HG03442 (cell line): ENCODE data around the gene FUT8.
A peak's percentile ranks its signal among the peaks of the same experiment; 100 is the strongest.
"Not testable (repeated sequence)": the region's sequence is repeated elsewhere in the genome, so short reads cannot be mapped to it uniquely, and the experiment has no call there.

ENCODE experiments used
- ATAC-seq: cut with Tn5 transposase; IDR thresholded peaks from one replicate; pipeline ENCODE4 v1.9.1; 2021; ENCODE audit warnings: mild to moderate bottlenecking, moderate library complexity; ENCODE audit not compliant: unreplicated experiment

FUT8 gene

GRCh38 chr14:65613131-65613650 lies 200.7 kb downstream of the FUT8 start:
- ATAC-seq: no peak

DNA sequence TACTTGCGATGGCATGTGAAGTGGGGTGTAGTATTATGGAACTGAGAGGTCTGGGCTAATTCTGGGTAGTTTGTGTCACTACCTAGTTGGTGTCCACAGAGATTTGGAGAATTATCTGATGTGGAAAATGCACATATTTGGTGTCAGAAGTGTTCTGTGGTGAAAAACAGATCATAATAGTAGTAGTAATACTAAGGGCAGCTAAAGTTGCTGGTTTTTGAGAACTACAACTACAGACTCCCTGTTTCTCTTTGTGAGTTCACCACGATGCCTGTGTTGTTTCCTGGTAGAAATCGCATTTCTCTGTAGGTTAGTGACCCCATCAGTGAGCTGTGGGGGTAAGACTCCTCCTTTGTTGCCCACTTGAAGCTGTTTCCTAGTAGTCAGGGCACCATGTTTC lies 206.5 kb downstream of the FUT8 start:
- ATAC-seq: no peak

DNA sequence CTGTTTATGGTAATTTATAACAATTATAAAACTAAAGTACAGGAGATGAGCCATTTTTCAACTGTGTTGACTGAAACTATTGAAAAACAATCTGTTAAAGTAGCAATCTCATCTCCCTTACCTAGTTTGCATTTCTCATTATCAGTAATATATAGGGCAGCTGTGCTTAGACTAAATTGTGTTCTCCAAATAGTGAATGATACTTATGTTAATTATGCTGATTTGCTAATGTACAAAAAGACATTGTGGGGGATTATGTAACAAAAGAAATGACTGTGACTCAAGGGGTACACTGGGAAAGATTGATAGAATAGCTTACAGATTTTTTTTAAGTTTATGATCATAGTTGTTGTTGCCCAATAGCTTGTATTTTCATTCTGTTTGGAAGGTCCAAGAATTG lies 207.7 kb downstream of the FUT8 start:
- ATAC-seq: no peak

GRCh38 chr14:65622703-65623102 lies 210.2 kb downstream of the FUT8 start:
- no peak for ATAC-seq

DNA sequence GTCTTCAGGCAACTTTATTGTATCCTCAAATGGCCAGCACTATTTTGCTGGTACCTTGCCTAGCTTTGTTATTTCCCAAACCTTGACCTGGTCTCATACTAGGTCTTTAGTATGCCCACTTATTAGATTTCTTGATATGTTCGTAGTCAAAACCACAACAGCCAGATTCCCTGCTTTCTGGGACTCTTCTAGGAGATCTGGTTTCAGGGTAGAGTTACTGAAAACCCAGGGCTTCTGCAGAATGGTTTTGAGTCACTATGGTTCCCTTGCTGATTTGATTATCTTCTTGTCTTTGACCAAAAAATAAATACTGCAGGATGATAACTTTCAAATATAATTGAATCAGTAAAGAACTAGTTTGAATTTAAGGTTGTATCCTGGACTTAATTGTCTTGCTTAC lies 211.2 kb downstream of the FUT8 start:
- no peak for ATAC-seq

DNA sequence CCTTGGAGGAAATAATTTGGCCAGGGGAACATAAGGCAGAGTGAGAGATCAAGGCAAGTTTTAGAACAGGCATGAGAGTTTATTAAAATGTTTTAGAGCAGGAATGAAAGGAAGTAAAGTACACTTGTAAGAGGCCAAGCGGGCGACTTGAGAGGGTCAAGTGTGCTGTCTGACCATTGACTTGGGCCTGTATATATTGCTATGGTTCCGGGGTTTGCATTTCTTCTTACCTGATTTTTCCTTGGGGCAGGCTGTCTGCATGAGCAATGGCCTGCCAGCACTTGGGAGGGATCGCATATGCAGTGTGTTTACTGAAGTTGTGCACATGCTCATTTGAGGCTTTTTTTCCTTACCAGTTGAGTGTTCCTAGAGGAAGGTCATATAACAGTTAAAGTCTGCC lies 214.8 kb downstream of the FUT8 start:
- ATAC-seq: no peak

- ATAC-seq: no peak
Observed at GRCh38 chr14:65628664-65629063, 216.1 kb downstream of the FUT8 start.

DNA sequence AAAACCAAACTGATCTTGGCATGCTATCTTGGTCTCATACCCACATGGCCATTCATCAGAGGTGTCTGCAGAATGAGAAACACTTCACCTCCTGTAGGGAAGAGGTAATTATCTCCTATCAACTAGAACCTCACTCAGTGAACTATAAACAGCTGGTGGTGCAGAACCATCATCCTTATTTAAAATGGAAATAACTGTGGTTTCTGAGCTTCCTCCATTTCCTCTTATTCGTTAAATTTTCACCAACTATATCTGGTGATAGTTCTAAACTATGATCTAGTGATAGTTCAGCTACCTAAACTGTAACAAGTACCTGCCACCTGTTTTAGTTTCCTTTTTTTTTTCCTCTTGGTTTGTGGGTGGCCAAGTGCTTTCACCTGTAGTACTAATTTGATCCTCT lies 218.5 kb downstream of the FUT8 start:
- ATAC-seq: no peak

GRCh38 chr14:65632487-65632886 lies 220.0 kb downstream of the FUT8 start:
- no peak for ATAC-seq

- not testable (repeated sequence) for ATAC-seq
Observed at GRCh38 chr14:65633666-65634065, 221.1 kb downstream of the FUT8 start.

- peak; percentile 94 for ATAC-seq
Observed at GRCh38 chr14:65637780-65638179, 225.2 kb downstream of the FUT8 start.

- ATAC-seq: no peak
Observed at GRCh38 chr14:65639216-65639615, 226.7 kb downstream of the FUT8 start.

GRCh38 chr14:65650826-65651225 lies 238.3 kb downstream of the FUT8 start:
- ATAC-seq: no peak

DNA sequence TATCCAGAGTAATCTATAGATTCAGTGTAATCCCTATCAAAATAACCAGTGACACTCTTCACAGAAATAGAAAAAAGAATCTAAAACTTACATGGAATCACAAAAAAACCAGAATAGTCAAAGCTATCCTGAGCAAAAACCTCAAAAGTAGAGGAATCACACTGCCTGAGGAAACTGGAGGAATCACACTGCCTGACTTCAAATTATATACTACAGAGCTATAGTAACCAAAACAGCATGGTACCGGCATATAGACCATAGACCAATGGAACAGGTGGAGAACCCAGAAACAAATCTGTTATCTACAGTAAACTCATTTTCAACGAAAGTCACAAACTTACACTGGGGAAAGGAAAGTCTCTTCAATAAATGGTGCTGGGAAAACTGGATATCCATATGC lies 244.0 kb downstream of the FUT8 start:
- ATAC-seq: no peak

DNA sequence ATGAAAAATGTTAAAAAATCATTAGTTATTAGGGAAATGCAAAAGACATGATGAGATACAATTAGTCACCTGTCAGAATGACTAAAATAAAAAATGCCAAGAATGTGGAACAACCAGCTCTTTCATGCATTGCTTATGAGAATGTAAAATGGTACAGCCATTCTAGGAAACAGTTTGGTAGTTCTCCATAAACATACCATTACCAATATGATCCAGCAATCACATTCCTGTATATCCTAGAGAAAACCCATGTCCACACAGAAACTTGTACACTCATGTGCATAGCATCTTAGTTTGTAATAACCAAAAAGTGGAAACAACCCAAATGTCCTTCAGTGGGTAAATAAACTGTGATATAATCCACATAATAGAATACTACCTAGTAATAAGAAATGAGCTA lies 245.7 kb downstream of the FUT8 start:
- ATAC-seq: no peak

GRCh38 chr14:65661865-65662264 lies 249.3 kb downstream of the FUT8 start:
- no peak for ATAC-seq

GRCh38 chr14:65664436-65664835 lies 251.9 kb downstream of the FUT8 start:
- ATAC-seq: no peak

DNA sequence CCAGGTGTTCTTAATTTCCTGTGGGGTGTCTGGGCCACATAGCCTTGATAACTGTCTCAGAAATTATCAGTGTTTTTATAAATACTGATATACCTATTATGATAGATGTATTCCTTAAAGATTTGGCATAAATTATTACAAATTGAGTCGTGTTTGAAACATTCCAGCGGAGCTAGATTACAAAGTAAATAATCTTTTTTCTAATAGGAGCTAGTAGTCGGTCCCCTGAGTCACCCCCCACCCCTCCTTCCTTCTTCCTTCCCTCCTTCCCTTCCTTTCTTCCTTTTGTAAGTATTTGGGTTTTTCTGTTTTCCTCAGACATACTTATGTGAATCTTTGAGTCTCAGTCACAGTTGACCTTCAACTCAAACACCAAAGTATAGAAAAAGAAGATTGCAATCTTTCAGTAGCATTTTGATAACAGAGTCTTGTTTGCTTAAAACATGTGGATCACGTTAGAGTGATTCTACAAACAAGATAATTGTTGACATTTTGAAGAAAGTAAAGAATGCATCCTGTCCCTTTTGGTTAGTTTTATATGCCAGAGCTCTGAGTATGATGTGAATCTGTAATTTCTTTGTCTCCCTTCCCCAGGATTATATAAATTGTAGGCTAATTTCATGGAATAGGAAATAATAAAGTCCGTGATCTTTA lies 264.0 kb downstream of the FUT8 start:
- ATAC-seq: no peak

DNA sequence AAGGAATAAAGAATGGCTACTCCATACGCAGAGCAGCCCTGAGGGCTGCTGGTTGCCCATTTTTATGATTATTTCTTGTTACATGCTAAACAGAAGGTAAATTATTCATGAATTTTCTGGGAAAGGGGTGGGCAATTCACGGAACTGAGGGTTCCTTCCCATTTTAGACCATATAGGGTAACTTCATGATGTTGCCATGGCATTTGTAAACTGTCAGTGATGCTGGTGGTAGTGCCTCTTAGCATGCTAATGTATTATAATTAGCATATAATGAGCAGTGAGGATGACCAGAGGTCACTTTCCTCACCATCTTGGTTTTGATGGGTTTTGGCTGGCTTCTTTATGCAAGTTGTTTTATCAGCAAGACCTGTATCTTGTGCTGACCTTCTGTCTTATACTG lies 273.0 kb downstream of the FUT8 start:
- ATAC-seq: no peak

DNA sequence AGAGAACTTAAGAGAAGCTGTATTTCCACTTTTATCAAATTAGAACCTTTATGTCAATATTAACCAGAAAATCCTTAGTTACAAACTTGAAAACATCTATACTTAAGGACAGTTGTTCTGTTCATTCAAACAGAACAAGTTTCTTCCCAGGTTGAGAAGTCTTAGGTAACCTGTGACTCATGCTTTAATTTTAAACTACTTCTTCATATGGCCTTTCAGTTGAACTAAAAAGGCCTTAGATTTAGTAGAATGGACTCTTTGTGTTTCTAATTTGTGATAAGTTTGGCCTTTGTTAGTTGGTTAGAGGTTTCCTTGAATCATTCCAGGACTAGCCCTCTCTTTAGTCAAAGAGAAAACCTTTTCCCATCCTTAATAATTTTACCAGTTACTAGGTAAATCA lies 274.2 kb downstream of the FUT8 start:
- no peak for ATAC-seq

DNA sequence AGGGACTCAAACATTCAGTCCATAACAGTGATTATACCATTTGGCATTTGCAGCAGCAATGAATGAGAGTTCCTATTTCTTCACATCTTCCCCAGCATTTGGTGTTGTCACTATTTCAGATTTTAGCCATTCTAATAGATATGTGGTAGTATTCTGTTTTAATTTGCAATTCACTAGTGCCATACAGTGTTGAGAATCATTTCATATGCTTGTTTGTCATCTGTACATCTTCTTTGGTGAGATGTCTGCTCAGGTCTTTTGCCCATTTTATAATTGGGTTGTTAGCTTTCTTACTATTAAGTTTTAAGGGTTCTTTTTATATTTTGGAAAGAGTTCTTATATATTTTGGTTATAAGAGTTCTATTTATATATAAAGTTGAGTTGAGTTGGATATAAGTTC lies 276.5 kb downstream of the FUT8 start:
- no peak for ATAC-seq

DNA sequence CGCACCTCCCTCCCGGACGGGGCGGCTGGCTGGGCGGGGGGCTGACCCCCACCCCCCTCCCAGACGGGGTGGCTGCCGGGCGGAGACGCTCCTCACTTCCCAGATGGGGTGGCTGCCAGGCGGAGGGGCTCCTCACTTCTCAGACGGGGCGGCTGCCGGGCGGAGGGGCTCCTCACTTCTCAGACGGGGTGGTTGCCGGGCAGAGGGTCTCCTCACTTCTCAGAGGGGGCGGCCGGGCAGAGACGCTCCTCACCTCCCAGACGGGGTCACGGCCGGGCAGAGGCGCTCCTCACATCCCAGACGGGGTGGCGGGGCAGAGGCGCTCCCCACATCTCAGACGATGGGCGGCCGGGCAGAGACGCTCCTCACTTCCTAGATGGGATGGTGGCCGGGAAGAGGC lies 280.0 kb downstream of the FUT8 start:
- not testable (repeated sequence) for ATAC-seq

- ATAC-seq: no peak
Observed at GRCh38 chr14:65696801-65697200, 284.3 kb downstream of the FUT8 start.
